ENCODE measurements around the gene RBMS3. TPM values are rescaled to one million over a fixed set of nuclear protein-coding genes. Genes with fewer than 3 reads are reported as not detected.

The RBMS3 gene
- total RNA-seq, 1 donor = 81.1 TPM

DNA sequence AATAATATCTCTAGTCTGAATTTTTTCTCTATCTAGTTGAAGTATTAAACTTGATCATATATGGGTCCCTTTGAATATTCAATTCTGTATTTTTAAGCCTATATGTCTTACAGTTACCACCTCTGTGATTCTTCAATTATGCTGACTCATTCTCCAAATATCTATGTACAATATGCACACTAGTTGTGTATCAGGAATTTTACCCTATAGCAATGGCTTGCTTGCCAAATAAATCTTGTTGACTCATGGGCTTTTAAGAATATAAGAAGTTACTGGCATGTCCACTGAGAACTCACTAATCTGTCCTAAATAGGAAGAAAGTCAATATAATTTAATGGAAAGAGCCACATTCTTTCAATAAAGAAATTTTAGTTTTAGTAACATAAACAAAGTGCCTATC, 656.3 kb downstream of the RBMS3 start:
- DNase-seq (ENCODE audit: insufficient read length, low spot score, missing footprints) = no peak
- Histone ChIP-seq H3K27ac (ENCODE audit: low read depth, low read length) (no peak overlapping the region), H3K4me2 (ENCODE audit: insufficient read depth, low read length) (no peak overlapping the region), H3K36me3 (ENCODE audit: insufficient read depth, low read length) (no peaks in the 10 kb centered on the region), H3K4me3 (ENCODE audit: insufficient read depth, low read length) (no peak overlapping the region), H3K79me2 (ENCODE audit: insufficient read depth, low read length) (no peaks in the 10 kb centered on the region), H3K9me3 (ENCODE audit: low read depth, low read length) (no peaks in the 10 kb centered on the region), H4K20me1 (ENCODE audit: insufficient read depth, low read length) (no peaks in the 10 kb centered on the region), H3K27me3 (ENCODE audit: insufficient read depth, low read length) (no peaks in the 10 kb centered on the region), H2AFZ (ENCODE audit: low read length) (no peak overlapping the region), H3K4me1 (ENCODE audit: insufficient read depth, low read length) (no peaks in the 10 kb centered on the region)
- TF ChIP-seq, protein P1, sequence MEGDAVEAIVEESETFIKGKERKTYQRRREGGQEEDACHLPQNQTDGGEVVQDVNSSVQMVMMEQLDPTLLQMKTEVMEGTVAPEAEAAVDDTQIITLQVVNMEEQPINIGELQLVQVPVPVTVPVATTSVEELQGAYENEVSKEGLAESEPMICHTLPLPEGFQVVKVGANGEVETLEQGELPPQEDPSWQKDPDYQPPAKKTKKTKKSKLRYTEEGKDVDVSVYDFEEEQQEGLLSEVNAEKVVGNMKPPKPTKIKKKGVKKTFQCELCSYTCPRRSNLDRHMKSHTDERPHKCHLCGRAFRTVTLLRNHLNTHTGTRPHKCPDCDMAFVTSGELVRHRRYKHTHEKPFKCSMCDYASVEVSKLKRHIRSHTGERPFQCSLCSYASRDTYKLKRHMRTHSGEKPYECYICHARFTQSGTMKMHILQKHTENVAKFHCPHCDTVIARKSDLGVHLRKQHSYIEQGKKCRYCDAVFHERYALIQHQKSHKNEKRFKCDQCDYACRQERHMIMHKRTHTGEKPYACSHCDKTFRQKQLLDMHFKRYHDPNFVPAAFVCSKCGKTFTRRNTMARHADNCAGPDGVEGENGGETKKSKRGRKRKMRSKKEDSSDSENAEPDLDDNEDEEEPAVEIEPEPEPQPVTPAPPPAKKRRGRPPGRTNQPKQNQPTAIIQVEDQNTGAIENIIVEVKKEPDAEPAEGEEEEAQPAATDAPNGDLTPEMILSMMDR (IDR thresholded peaks at IDR 0.05; ENCODE audit: extremely low read depth, low read depth, low read length) = no peak

DNA sequence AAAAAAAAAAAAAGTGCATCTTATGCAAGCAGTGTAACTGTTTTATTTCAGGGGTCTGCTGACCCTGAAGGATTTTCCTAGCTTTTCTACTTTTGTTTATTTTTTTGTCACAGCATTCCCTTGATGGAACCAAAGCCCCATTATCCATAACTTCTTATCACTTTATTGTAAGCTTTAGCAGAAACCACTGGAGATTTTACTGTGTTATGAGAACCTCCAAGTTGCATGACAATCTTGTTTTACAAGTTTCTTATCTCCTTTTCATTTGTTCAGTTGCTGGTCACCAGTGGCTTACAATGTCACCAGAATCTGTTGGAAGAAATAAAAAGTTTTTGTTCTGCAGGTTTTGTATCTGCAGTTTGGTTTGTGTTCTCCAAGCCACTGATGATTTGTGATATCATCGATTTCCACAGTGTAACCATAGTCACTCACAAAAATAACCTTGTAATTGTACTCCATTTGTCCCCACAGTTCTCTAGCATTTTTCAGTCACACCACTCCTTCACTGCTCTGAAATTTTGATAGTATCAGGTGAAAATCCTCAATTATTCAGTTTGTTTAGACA, 660.0 kb downstream of the RBMS3 start:
- no peaks in the 10 kb centered on the region for H3K27me3 ChIP-seq (ENCODE audit: insufficient read depth, low read length)
- H3K4me3 ChIP-seq (ENCODE audit: insufficient read depth, low read length) = no peak overlapping the region
- no peaks in the 10 kb centered on the region for H4K20me1 ChIP-seq (ENCODE audit: insufficient read depth, low read length)
- no peaks in the 10 kb centered on the region for H3K36me3 ChIP-seq (ENCODE audit: insufficient read depth, low read length)
- no peaks in the 10 kb centered on the region for H3K79me2 ChIP-seq (ENCODE audit: insufficient read depth, low read length)
- no peaks in the 10 kb centered on the region for H3K9me3 ChIP-seq (ENCODE audit: low read depth, low read length)
- no peak overlapping the region for H2AFZ ChIP-seq (ENCODE audit: low read length)
- no peaks in the 10 kb centered on the region for H3K4me1 ChIP-seq (ENCODE audit: insufficient read depth, low read length)
- H3K27ac ChIP-seq (ENCODE audit: low read depth, low read length) = no peak overlapping the region
- DNase-seq (ENCODE audit: insufficient read length, low spot score, missing footprints) = no peak
- TF ChIP-seq, protein P1 (IDR thresholded peaks at IDR 0.05; ENCODE audit: extremely low read depth, low read depth, low read length) = no peak
- H3K4me2 ChIP-seq (ENCODE audit: insufficient read depth, low read length) = no peak overlapping the region

DNA sequence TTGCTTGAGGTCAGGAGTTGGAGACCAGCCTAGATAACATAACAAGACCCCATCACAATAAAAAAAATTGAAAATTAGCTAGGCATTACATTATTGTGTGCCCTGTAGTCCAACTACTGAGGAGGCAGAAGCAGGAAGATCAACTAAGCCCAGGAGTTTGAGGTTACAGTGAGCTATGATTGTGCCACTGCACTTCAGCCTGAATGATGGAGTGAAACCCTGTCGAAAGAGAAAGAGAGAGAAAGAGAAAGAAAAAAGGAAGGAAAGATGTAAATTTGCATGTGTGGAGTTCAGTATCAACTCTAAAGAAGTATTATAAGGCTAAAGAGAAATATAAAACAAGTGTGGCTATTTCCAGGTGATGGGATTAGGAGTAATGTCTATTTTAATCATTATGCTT, 661.4 kb downstream of the RBMS3 start:
- no peak overlapping the region for H2AFZ ChIP-seq (ENCODE audit: low read length)
- H4K20me1 ChIP-seq (ENCODE audit: insufficient read depth, low read length) = no peaks in the 10 kb centered on the region
- no peaks in the 10 kb centered on the region for H3K27me3 ChIP-seq (ENCODE audit: insufficient read depth, low read length)
- no peaks in the 10 kb centered on the region for H3K9me3 ChIP-seq (ENCODE audit: low read depth, low read length)
- no peaks in the 10 kb centered on the region for H3K36me3 ChIP-seq (ENCODE audit: insufficient read depth, low read length)
- no peak for DNase-seq (ENCODE audit: insufficient read length, low spot score, missing footprints)
- no peaks in the 10 kb centered on the region for H3K4me1 ChIP-seq (ENCODE audit: insufficient read depth, low read length)
- H3K27ac ChIP-seq (ENCODE audit: low read depth, low read length) = no peak overlapping the region
- TF ChIP-seq, protein P1 (IDR thresholded peaks at IDR 0.05; ENCODE audit: extremely low read depth, low read depth, low read length) = no peak
- no peaks in the 10 kb centered on the region for H3K79me2 ChIP-seq (ENCODE audit: insufficient read depth, low read length)
- no peak overlapping the region for H3K4me2 ChIP-seq (ENCODE audit: insufficient read depth, low read length)
- H3K4me3 ChIP-seq (ENCODE audit: insufficient read depth, low read length) = no peak overlapping the region

DNA sequence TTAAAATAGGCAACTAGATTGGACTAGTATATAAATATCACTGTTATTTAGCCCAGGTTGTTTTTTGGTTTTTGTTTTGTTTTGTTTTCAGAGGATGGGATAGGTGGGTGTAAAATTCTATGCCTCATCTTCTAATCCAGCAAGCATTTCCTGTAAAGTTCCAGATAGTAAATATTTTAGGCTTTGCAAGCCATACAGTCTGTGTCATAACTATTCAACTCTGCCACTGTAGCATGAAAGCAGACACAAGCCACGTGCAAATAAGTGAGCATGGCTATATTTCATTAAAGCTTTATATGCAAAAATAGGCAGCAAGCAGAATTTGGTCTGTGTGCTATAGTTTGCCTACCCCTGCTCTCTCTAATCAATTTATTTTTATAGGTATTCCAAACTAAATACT, 668.3 kb downstream of the RBMS3 start:
- H2AFZ ChIP-seq (ENCODE audit: low read length) = no peak overlapping the region
- H3K27ac ChIP-seq (ENCODE audit: low read depth, low read length) = no peak overlapping the region
- no peaks in the 10 kb centered on the region for H3K27me3 ChIP-seq (ENCODE audit: insufficient read depth, low read length)
- H3K4me3 ChIP-seq (ENCODE audit: insufficient read depth, low read length) = no peak overlapping the region
- no peaks in the 10 kb centered on the region for H3K36me3 ChIP-seq (ENCODE audit: insufficient read depth, low read length)
- no peak for DNase-seq (ENCODE audit: insufficient read length, low spot score, missing footprints)
- peaks cover 8% of the 10 kb centered on the region for H3K4me1 ChIP-seq (ENCODE audit: insufficient read depth, low read length)
- TF ChIP-seq, protein P1 (IDR thresholded peaks at IDR 0.05; ENCODE audit: extremely low read depth, low read depth, low read length) = no peak
- H3K9me3 ChIP-seq (ENCODE audit: low read depth, low read length) = no peaks in the 10 kb centered on the region
- no peaks in the 10 kb centered on the region for H3K79me2 ChIP-seq (ENCODE audit: insufficient read depth, low read length)
- no peak overlapping the region for H3K4me2 ChIP-seq (ENCODE audit: insufficient read depth, low read length)
- no peaks in the 10 kb centered on the region for H4K20me1 ChIP-seq (ENCODE audit: insufficient read depth, low read length)

Measured in osteoblast (primary cell).